HepG2 (cell line): ENCODE measurements around the gene ABHD2. TPM values are rescaled to one million over a fixed set of nuclear protein-coding genes. Genes with fewer than 3 reads are reported as not detected.

Experiments used
- EP300 ChIP-seq, 3 experiments: sonication (generic) in 1 of 3; formaldehyde crosslinking in 1 of 3; IDR thresholded peaks; 2 replicates each; pipeline versions ENCODE4 v1.5.1 to v1.6.1; 2011 to 2020; ENCODE audit warnings: low read depth in 2 of 3, low read length in 2 of 3, borderline replicate concordance in 1 of 3, improper control_type of control experiment in 1 of 3, mild to moderate bottlenecking in 1 of 3, missing genetic modification reagents in 1 of 3, moderate library complexity in 1 of 3
- GATAD2A ChIP-seq: IDR thresholded peaks from 2 replicates; pipeline ENCODE4 v1.6.1; 2016
- HNRNPL ChIP-seq: fragments of 200-400 bp; formaldehyde crosslinking; IDR thresholded peaks from 2 replicates; pipeline ENCODE4 v1.6.1; 2017; ENCODE audit warnings: mild to moderate bottlenecking, low read depth, low read length
- MEF2D ChIP-seq: sonication (generic); formaldehyde crosslinking; IDR thresholded peaks from 2 replicates; pipeline ENCODE4 v1.5.1; 2020; ENCODE audit warnings: mild to moderate bottlenecking, missing genetic modification reagents
- SMYD3 ChIP-seq: sonication (generic); formaldehyde crosslinking; IDR thresholded peaks from 2 replicates; pipeline ENCODE4 v1.8.1; 2023; ENCODE audit warnings: mild to moderate bottlenecking, missing genetic modification reagents
- U2AF2 ChIP-seq: fragments of 200-400 bp; formaldehyde crosslinking; IDR thresholded peaks from 2 replicates; pipeline ENCODE4 v1.6.1; 2017; ENCODE audit warnings: low read depth, mild to moderate bottlenecking, low read length
- ZNF329 ChIP-seq: sonication (generic); formaldehyde crosslinking; IDR thresholded peaks from 2 replicates; pipeline ENCODE4 v1.9.0; 2021; ENCODE audit warnings: low read depth, mild to moderate bottlenecking, missing genetic modification reagents
- ZNF468 ChIP-seq: sonication (generic); formaldehyde crosslinking; IDR thresholded peaks from 2 replicates; pipeline ENCODE4 v1.8.0; 2022; ENCODE audit warnings: mild to moderate bottlenecking, moderate library complexity, missing genetic modification reagents
- ZNF775 ChIP-seq: sonication (generic); formaldehyde crosslinking; IDR thresholded peaks from 2 replicates; pipeline ENCODE4 v1.4.0; 2020; ENCODE audit warnings: missing genetic modification reagents, mild to moderate bottlenecking, moderate library complexity, borderline replicate concordance
- ZNF792 ChIP-seq: IDR thresholded peaks from 2 replicates; pipeline ENCODE4 v1.6.1; 2016
- ZNF841 ChIP-seq: sonication (generic); formaldehyde crosslinking; IDR thresholded peaks from 2 replicates; pipeline ENCODE4 v1.8.1; 2023; ENCODE audit warnings: missing genetic modification reagents, borderline replicate concordance
- ZSCAN22 ChIP-seq: sonication (generic); formaldehyde crosslinking; IDR thresholded peaks from 2 replicates; pipeline ENCODE4 v1.4.0; 2020; ENCODE audit warnings: mild to moderate bottlenecking, missing genetic modification reagents
- polyA plus RNA-seq, 8 experiments: library from polyadenylated mRNA; depleted of rRNA in 3 of 8; stranded (reverse) in 7 of 8; unstranded in 1 of 8; fragments of >200 nt; fragmentation: Illumina TruSeq in 4 of 8; extraction: Trizol in 4 of 8; gene quantifications; 2 replicates each; pipeline versions ENCODE4 v1.2.1 to v1.2.3, GENCODE V29; 2011 to 2016; ENCODE audit warnings: low read depth in 4 of 8, missing spikeins in 1 of 8, mixed read lengths in 1 of 8; ENCODE audit not compliant: insufficient read depth in 1 of 8
- total RNA-seq, 5 experiments: library from RNA; depleted of rRNA; stranded (reverse); fragments of >200 nt; fragmentation: Illumina TruSeq; extraction: Trizol; gene quantifications; 2 replicates each; pipeline ENCODE4 v1.2.3, GENCODE V29; 2016; ENCODE audit warnings: low read depth in 1 of 5
- TF ChIP-seq, protein P1 (sequence below): sonication (generic); formaldehyde crosslinking; IDR thresholded peaks from 2 replicates; pipeline ENCODE4 v1.4.0; 2020; ENCODE audit warnings: missing genetic modification reagents
- TF ChIP-seq, protein P2 (sequence below): sonication (generic); formaldehyde crosslinking; IDR thresholded peaks from 2 replicates; pipeline ENCODE4 v1.5.0; 2020; ENCODE audit warnings: missing genetic modification reagents
- TF ChIP-seq, protein P3 (sequence below): IDR thresholded peaks from 2 replicates; pipeline ENCODE4 v1.6.1; 2012; ENCODE audit warnings: low read depth, low read length, improper control_type of control experiment
- TF ChIP-seq, protein P4 (sequence below): sonication (generic); formaldehyde crosslinking; IDR thresholded peaks from 2 replicates; pipeline ENCODE4 v1.5.0; 2020; ENCODE audit warnings: missing genetic modification reagents

Gene ABHD2
- total and polyA plus RNA-seq, 2 of the 13 experiments (the other 11 are each of a cell fraction or from before 2014, with no cell fraction given): 14.8 to 22.4 TPM

DNA sequence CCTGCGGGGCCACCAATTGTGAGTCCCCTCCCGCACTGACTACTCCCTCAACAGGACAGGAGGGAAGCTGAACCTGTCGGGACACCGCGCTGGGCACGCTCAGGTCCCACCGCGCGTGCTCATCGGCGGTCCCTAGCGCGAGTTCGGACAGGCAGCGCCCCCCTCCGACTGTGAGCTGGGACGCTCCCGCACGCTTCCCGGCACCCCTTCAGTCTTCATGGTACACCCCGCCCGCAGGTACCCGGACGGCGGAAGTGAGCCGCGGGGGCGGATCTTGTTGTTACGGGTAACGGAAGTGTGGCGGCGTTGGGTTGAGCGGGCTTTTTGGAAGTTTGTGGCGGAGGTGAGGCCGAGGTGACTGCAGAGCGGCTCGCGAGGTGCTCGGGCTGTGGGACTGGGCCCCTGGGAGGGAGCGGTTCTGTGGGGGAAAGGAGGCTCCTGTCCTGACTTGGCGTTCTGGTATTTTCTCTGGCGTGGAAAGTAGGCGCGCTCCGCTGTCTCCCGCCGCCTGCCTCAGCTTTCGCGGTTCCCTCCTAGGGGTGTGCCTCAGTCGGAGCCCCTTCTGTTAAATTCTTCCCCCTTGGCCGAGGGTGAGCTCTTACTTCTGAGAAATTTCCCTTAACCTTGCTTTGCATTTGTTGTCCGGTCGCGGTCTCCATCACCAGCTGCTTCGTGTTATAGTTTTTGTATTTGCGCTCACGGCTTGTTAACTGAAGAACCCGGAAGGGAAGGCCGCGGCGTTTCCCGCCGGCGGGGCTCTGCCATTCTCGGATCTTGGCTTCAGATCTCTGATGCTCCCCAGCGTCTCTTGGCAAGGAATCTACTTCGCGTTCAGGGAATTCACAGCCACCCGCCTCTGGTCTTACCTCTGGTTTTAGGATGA is 155.7 kb downstream of the ABHD2 start, which contains the start of gene FANCI (continued):
- TF ChIP-seq ZSCAN22 (CRISPR knock-in tag) (no peak), GATAD2A (peak; percentile 64; the same call in 1 of the 2 replicates), ZNF468 (no peak), MEF2D (CRISPR knock-in tag) (peak; percentile 84), HNRNPL (0 out of 2 replicates have a peak, but pooled peaks have one; percentile 60), ZNF329 (CRISPR knock-in tag) (no peak), SMYD3 (no peak), U2AF2 (0 out of 2 replicates have a peak, but pooled peaks have one; percentile 23), EP300 (IDR thresholded peaks at IDR 0.05; ENCODE audit: low read depth in 2 of 2, low read length in 2 of 2) (no peak), EP300 (CRISPR knock-in tag; IDR thresholded peaks at IDR 0.05; ENCODE audit: borderline replicate concordance) (no peak), ZNF841 (CRISPR knock-in tag) (no peak), ZNF792 (peak; percentile 64; the same call in 1 of the 2 replicates), ZNF775 (CRISPR knock-in tag) (no peak)
- TF ChIP-seq, protein P1, sequence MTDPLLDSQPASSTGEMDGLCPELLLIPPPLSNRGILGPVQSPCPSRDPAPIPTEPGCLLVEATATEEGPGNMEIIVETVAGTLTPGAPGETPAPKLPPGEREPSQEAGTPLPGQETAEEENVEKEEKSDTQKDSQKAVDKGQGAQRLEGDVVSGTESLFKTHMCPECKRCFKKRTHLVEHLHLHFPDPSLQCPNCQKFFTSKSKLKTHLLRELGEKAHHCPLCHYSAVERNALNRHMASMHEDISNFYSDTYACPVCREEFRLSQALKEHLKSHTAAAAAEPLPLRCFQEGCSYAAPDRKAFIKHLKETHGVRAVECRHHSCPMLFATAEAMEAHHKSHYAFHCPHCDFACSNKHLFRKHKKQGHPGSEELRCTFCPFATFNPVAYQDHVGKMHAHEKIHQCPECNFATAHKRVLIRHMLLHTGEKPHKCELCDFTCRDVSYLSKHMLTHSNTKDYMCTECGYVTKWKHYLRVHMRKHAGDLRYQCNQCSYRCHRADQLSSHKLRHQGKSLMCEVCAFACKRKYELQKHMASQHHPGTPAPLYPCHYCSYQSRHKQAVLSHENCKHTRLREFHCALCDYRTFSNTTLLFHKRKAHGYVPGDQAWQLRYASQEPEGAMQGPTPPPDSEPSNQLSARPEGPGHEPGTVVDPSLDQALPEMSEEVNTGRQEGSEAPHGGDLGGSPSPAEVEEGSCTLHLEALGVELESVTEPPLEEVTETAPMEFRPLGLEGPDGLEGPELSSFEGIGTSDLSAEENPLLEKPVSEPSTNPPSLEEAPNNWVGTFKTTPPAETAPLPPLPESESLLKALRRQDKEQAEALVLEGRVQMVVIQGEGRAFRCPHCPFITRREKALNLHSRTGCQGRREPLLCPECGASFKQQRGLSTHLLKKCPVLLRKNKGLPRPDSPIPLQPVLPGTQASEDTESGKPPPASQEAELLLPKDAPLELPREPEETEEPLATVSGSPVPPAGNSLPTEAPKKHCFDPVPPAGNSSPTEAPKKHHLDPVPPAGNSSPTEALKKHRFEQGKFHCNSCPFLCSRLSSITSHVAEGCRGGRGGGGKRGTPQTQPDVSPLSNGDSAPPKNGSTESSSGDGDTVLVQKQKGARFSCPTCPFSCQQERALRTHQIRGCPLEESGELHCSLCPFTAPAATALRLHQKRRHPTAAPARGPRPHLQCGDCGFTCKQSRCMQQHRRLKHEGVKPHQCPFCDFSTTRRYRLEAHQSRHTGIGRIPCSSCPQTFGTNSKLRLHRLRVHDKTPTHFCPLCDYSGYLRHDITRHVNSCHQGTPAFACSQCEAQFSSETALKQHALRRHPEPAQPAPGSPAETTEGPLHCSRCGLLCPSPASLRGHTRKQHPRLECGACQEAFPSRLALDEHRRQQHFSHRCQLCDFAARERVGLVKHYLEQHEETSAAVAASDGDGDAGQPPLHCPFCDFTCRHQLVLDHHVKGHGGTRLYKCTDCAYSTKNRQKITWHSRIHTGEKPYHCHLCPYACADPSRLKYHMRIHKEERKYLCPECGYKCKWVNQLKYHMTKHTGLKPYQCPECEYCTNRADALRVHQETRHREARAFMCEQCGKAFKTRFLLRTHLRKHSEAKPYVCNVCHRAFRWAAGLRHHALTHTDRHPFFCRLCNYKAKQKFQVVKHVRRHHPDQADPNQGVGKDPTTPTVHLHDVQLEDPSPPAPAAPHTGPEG: no peak
- TF ChIP-seq, protein P2, sequence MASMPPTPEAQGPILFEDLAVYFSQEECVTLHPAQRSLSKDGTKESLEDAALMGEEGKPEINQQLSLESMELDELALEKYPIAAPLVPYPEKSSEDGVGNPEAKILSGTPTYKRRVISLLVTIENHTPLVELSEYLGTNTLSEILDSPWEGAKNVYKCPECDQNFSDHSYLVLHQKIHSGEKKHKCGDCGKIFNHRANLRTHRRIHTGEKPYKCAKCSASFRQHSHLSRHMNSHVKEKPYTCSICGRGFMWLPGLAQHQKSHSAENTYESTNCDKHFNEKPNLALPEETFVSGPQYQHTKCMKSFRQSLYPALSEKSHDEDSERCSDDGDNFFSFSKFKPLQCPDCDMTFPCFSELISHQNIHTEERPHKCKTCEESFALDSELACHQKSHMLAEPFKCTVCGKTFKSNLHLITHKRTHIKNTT (CRISPR knock-in tag): no peak
- TF ChIP-seq, protein P3, sequence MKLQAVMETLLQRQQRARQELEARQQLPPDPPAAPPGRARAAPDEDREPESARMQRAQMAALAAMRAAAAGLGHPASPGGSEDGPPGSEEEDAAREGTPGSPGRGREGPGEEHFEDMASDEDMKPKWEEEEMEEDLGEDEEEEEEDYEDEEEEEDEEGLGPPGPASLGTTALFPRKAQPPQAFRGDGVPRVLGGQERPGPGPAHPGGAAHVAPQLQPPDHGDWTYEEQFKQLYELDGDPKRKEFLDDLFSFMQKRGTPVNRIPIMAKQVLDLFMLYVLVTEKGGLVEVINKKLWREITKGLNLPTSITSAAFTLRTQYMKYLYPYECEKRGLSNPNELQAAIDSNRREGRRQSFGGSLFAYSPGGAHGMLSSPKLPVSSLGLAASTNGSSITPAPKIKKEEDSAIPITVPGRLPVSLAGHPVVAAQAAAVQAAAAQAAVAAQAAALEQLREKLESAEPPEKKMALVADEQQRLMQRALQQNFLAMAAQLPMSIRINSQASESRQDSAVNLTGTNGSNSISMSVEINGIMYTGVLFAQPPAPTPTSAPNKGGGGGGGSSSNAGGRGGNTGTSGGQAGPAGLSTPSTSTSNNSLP: no peak
- TF ChIP-seq, protein P4, sequence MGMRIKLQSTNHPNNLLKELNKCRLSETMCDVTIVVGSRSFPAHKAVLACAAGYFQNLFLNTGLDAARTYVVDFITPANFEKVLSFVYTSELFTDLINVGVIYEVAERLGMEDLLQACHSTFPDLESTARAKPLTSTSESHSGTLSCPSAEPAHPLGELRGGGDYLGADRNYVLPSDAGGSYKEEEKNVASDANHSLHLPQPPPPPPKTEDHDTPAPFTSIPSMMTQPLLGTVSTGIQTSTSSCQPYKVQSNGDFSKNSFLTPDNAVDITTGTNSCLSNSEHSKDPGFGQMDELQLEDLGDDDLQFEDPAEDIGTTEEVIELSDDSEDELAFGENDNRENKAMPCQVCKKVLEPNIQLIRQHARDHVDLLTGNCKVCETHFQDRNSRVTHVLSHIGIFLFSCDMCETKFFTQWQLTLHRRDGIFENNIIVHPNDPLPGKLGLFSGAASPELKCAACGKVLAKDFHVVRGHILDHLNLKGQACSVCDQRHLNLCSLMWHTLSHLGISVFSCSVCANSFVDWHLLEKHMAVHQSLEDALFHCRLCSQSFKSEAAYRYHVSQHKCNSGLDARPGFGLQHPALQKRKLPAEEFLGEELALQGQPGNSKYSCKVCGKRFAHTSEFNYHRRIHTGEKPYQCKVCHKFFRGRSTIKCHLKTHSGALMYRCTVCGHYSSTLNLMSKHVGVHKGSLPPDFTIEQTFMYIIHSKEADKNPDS (CRISPR knock-in tag): no peak
